ENCODE measurements around the gene POLR3H. TPM values are rescaled to one million over a fixed set of nuclear protein-coding genes. Genes with fewer than 3 reads are reported as not detected.

Gene POLR3H
- polyA plus RNA-seq, 3 donors, result 9.4 to 19.0 (median 10.4) TPM

GRCh38 chr22:41557401-41558240, 13.4 kb upstream of the POLR3H start:
- no peak for DNase-seq
- H3K4me1 Mint-ChIP-seq, result no peaks in the 10 kb centered on the region
- Histone ChIP-seq H3K36me3 (replicated peaks in 1 of 2; ENCODE audit: control insufficient read depth in 1 of 2, insufficient read depth in 2 of 2, low read length in 2 of 2) (no peaks in the 10 kb centered on the region), H4K20me1 (ENCODE audit: insufficient read depth, low read length) (no peaks in the 10 kb centered on the region), H3K4me2 (replicated peaks; ENCODE audit: extremely low read depth, low read length, poor library complexity, severe bottlenecking) (no peak overlapping the region), H3K27me3 (ENCODE audit: control insufficient read depth in 2 of 2, insufficient read depth in 2 of 2, low read length in 2 of 2) (peaks cover 0 to 31% of the 10 kb centered on the region in 2 donors), H2AFZ (ENCODE audit: insufficient read depth, low read depth, low read length, poor library complexity, severe bottlenecking) (no peak overlapping the region), H3K79me2 (ENCODE audit: insufficient read depth, low read length) (no peaks in the 10 kb centered on the region), H3K9me3 (replicated peaks in 1 of 2; ENCODE audit: control insufficient read depth in 1 of 2, insufficient read depth in 1 of 2, low read length in 2 of 2) (no peaks in the 10 kb centered on the region), H3K27ac (ENCODE audit: low read depth in 1 of 2, low read length in 2 of 2) (no peak overlapping the region), H3K4me3 (replicated peaks in 1 of 3; ENCODE audit: low read depth in 2 of 3, low read length in 3 of 3) (no peak overlapping the region), H3K9ac (ENCODE audit: insufficient read depth, low read length, poor library complexity, severe bottlenecking) (no peak overlapping the region), H3K4me1 (ENCODE audit: control insufficient read depth in 1 of 2, insufficient read depth in 2 of 2, low read length in 2 of 2) (no peaks in the 10 kb centered on the region)
- H3K27me3 Mint-ChIP-seq (ENCODE audit: low read depth in 3 of 3), result peaks cover 35 to 52% (median 48%) of the 10 kb centered on the region in 3 donors
- peaks cover 0 to 5% (median 0%) of the 10 kb centered on the region in 7 donors for H3K9me3 Mint-ChIP-seq
- 79% methylated on average over 14 of the region's 19 CpGs for WGBS (ENCODE audit: insufficient coverage)
- no peak for TF ChIP-seq CTCF (IDR thresholded peaks at IDR 0.05)
- no peaks in the 10 kb centered on the region for H3K36me3 Mint-ChIP-seq
- H3K27ac Mint-ChIP-seq, result no peak overlapping the region
- H3K4me3 Mint-ChIP-seq, result no peak overlapping the region
- intact Hi-C loops (cut with micrococcal nuclease), result no loop called here

- H3K9me3 Mint-ChIP-seq, result peaks cover 0 to 5% (median 0%) of the 10 kb centered on the region in 7 donors
- H3K27ac ChIP-seq (ENCODE audit: low read depth in 1 of 2, low read length in 2 of 2), result no peak overlapping the region
- no peaks in the 10 kb centered on the region for H3K36me3 ChIP-seq (replicated peaks in 1 of 2; ENCODE audit: control insufficient read depth in 1 of 2, insufficient read depth in 2 of 2, low read length in 2 of 2)
- H3K4me3 Mint-ChIP-seq, result no peak overlapping the region
- H4K20me1 ChIP-seq (ENCODE audit: insufficient read depth, low read length), result no peaks in the 10 kb centered on the region
- H3K9ac ChIP-seq (ENCODE audit: insufficient read depth, low read length, poor library complexity, severe bottlenecking), result no peak overlapping the region
- no peak for TF ChIP-seq CTCF (IDR thresholded peaks at IDR 0.05)
- intact Hi-C loops (cut with micrococcal nuclease), result no loop called here
- no peaks in the 10 kb centered on the region for H3K79me2 ChIP-seq (ENCODE audit: insufficient read depth, low read length)
- H2AFZ ChIP-seq (ENCODE audit: insufficient read depth, low read depth, low read length, poor library complexity, severe bottlenecking), result no peak overlapping the region
- no peak for DNase-seq
- no peak overlapping the region for H3K4me3 ChIP-seq (replicated peaks in 1 of 3; ENCODE audit: low read depth in 2 of 3, low read length in 3 of 3)
- WGBS (ENCODE audit: insufficient coverage), result 90% methylated on average over 6 of the region's 10 CpGs
- H3K4me2 ChIP-seq (replicated peaks; ENCODE audit: extremely low read depth, low read length, poor library complexity, severe bottlenecking), result no peak overlapping the region
- no peaks in the 10 kb centered on the region for H3K36me3 Mint-ChIP-seq
- peaks cover 0 to 28% of the 10 kb centered on the region in 2 donors for H3K27me3 ChIP-seq (ENCODE audit: control insufficient read depth in 2 of 2, insufficient read depth in 2 of 2, low read length in 2 of 2)
- peaks cover 33 to 50% (median 44%) of the 10 kb centered on the region in 3 donors for H3K27me3 Mint-ChIP-seq (ENCODE audit: low read depth in 3 of 3)
- H3K4me1 ChIP-seq (ENCODE audit: control insufficient read depth in 1 of 2, insufficient read depth in 2 of 2, low read length in 2 of 2), result no peaks in the 10 kb centered on the region
- H3K4me1 Mint-ChIP-seq, result no peaks in the 10 kb centered on the region
- no peaks in the 10 kb centered on the region for H3K9me3 ChIP-seq (replicated peaks in 1 of 2; ENCODE audit: control insufficient read depth in 1 of 2, insufficient read depth in 1 of 2, low read length in 2 of 2)
- H3K27ac Mint-ChIP-seq, result peak overlapping the region in 1 of 7 donors; percentile 12
Measured at GRCh38 chr22:41556561-41556960, 12.3 kb upstream of the POLR3H start.

Data from CD14-positive monocyte (primary cell).